Tongue (tissue), 2 donors: Measurements from ENCODE around the gene DNAAF9. TPM values are rescaled to one million over a fixed set of nuclear protein-coding genes. Genes with fewer than 3 reads are reported as not detected.
"Not testable (repeated sequence)": the region's sequence is repeated elsewhere in the genome, so short reads cannot be mapped to it uniquely, and the experiment has no call there.

ENCODE experiments used
- DNase-seq: peaks from one replicate; pipeline ENCODE4 v3.0.0-alpha.2; 2015
- total RNA-seq: library from RNA; depleted of rRNA; stranded (reverse); fragments of >200 nt; gene quantifications from one replicate; pipeline ENCODE4 v1.2.3, GENCODE V29; 2014

Gene DNAAF9
- 20.3 TPM for total RNA-seq

DNA sequence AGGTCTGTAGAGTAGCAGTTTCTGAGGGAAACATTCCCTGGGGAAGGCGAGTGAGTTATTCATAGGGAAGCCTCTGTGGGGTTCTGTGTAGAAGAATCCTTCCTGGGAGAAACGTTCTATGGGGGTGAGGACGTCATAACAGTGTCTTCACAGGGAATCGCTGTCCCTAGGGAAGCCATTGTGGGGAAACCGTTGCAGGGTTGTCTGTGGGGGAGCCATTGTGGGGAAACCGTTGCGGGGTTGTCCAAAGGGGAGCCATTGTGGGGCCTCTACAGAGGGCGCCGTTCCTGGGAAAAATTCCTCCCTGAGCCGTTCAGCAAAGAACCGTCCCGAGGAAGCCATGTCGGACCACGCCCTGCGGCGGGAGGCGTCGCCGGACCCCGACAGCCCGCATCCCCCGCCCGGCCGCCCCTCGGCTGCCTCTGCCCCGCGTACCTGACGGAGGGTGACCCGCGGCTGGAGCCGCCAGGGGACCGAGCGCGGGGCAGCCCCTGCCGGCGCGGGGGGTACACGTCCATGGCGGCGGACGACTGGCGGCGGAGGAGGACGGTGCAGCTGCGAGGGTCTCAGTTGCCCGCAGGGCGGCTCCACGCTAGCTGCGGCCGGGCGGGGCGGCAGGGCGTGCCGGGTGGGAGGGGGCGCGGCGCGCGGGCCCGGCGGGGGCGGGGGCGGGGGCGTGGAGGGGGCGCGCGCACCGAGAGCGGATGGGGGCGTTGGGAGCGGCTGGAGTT lies at the start of gene DNAAF9:
TSS of gene DNAAF9 (minus strand) at position 630 of the 731 bp plus-strand sequence. CDS start at position 518, 112 bp downstream.
- peak; percentile 83 for DNase-seq

DNA sequence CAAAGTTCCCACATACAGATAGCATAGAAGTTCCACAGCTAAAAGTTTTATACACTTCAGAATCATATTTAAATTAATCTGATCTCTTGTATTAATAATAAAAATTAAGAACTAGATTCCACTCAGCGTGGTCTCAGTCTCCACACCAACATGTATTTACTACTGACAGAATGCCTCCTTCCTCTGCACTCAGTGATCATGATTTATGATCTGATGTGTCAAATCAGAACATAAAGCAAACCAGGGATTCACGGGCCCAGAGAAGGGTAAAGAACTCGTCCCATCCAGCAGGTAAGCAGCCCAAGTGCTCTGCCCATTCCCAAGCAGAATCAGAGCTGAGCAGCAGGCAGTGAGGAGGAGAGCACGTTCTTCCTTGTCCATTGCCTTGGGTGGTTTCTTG lies 49.2 kb upstream of the DNAAF9 start:
- DNase-seq: no peak

DNA sequence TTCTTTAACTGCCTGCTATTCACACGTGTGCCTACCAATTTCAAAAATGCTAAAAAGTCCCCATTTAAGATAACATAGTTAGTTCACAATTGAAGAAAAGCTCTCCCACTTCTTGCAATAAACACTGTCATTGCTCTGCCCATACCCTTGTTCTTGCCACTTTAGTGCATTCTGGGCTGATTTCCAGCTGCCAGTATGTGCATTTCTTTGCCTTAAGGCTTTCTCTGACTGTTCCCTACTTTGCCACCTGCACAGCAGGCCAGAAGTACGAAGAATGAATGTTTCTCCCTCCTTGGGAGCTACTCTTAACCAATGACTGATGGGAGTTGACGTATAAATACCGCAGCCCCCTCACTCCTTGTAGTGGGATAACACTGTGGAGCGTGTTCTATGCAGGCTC lies 47.4 kb upstream of the DNAAF9 start:
- DNase-seq: no peak

DNA sequence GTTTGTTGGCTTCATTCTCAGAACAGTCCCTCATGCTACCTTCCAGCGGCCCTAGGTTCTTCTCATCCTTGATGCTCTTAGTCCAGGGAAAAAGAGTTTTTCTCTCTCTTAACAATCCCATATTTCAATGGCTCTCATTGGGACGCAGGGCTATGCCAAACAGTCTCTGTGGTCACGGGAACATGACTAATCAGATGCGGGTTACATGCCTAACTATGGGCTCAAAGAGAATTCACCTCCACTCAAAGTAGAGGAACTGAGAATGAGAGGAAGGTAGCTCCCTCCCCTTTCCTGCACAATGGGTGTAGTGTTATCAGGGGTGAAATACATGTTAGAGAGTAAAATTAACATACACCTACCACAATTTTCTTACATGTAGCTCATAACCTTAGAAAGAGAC lies 45.2 kb upstream of the DNAAF9 start:
- no peak for DNase-seq

DNA sequence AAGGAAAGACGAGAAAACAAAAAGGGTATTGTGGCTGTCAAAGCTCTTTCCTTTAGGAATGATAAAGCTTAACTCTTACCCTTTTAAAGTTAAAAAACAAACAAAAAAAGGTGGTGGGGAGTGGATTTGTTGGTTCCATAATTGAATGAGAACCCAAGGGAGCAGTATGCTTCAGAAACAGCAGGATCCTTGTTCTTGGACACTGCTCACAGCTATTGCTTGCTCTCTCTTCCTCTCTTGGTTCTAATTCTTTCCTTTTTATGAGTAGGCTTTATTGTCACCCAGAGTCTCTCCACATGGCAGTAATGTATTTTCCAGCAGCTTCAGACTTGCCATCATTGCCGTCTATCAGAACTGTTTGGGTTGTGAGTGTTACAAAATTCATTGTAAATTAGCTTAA lies 44.7 kb upstream of the DNAAF9 start:
- DNase-seq: no peak

DNA sequence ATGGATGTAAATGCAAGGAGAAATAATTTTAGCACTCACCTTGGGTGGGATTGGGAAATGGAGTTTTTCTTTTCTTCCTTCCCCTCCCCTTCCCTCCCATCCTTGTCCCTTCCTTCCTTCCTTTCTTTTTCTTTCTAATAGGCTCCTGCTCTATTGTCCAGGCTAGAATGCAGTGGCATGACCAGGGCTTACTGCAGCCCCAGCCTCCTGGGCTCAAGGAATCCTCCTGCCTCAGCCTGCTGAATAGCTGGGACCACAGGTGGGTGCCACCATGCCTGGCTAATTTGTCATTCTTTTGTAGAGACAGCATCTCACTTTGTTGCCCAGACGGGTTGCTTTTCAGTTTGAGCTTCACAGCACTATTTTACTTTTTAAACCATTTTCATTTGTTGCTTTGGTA lies 41.9 kb upstream of the DNAAF9 start:
- DNase-seq: no peak

DNA sequence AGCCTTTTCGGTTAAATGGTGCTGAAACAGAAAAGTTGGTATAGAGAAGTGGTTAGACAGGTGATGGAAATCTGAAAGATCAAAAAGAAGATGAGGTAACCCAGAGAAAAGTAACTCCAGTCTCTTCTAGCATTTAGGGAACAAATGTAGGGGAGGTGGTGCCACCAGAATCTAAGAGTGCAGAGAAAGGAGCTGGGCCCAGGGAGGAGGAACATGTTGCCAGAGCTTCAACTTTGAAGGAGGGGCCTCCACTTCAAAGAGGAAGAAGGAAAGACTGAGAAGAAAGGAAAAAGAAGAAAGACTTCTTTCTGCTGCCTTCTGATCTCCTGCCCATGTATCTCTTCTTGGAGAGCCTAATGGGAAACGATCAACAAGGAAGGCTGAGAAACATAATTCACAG lies 39.9 kb upstream of the DNAAF9 start:
- DNase-seq: no peak

DNA sequence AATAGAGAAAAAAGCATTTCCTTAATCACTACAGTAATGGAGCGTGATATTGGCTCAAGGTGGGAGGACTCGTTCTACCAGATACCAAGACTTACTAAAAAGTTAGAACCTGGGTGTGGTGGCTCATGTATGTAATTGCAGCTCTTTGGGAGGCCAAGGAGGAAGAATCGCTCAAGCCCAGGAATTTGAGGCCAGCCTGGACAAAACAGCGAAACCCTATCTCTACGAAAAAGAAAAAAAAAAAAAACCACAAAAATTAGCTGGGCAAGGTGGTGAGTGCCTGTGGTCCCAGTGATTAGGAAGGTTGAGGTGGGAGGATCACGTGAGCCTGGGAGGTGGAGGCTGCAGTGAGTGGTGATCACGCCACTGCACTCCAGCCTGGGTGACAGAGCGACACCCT lies 39.3 kb upstream of the DNAAF9 start:
- DNase-seq: no peak

DNA sequence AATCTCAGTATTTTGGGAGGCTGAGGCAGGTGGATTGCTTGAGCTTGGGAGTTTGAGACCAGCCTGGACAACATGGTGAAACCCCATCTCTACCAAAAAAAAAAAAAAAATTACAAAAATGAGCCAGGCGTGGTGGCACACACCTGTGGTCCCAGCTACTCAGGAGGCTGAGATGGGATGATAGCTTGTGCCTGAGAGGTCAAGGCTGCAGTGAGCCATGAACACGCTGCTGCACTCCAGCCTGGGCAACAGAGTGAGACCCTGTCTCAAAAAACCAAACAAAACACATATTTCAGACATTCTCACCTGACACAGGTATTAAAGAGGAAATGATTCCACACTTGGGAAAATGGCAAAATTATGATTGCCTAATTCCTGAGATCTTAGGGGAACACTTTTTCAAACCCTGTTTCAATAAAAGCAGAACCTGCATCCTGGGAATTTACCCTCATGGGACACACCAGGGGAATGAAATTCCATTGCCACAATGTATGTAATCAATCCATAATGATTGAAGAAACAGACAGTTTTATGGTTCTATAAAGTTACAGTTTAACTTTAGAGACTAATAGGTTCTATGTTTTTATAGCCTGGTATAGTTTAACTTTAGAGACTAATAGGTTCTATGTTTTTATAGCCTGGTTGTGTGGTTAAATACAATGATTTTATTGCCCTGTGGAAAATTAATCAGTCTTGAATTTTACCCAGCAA lies 29.6 kb upstream of the DNAAF9 start:
- DNase-seq: no peak

DNA sequence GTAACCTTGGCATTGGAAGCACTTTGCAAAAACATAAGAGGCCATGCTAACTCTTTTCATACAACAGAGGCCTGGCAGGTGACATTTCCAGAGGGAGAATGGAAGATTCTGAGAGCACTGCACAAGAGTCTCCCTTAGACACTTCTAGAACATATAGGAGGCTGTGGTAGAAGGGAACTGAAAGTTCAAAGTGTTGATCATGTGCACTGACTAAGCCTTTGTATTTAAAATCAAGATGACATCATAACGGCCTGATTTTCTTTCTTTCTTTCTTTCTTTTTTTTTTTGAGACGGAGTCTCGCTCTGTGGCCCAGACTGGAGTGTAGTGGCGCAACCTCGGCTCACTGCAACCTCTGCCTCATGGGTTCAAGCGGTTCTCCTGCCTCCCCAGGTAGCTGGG lies 26.8 kb upstream of the DNAAF9 start:
- no peak for DNase-seq

DNA sequence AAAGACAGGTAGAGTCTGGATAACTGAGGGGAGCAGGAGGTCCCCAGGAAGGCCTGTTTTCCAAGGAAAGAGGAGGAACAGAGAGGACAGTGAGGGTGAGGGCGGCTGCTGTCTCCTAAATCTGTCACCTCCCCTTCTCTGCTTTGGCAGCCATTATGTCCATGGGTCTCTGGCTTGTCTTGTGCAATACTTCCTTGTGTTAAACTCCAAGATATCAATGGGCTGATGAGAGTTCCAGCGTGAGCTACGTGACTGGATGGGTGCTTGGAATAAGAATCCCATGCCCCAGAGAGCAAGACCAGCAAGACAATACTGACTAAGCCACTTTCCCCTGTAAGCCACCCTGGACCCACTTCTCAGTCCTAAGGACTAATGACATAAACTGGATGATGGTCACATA lies 26.3 kb upstream of the DNAAF9 start:
- no peak for DNase-seq

DNA sequence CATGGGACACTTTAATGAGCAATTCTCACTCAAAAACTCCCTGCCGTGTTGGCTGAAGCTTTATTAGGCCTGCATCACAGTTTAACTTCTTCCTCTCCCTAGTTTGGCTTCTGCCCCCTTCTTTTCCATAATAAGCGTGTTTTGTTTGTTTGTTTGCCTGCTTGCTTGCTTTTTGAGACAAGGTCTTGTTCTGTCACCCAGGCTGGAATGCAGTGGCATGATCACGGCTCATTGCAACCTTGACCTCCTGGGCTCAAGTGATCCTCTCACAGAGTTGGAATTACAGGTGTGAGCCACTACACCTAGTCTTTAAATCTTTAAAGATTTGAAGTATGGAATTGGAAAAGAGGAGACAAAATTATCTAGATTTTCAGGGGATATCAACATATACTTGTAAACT lies 25.4 kb upstream of the DNAAF9 start:
- no peak for DNase-seq

DNA sequence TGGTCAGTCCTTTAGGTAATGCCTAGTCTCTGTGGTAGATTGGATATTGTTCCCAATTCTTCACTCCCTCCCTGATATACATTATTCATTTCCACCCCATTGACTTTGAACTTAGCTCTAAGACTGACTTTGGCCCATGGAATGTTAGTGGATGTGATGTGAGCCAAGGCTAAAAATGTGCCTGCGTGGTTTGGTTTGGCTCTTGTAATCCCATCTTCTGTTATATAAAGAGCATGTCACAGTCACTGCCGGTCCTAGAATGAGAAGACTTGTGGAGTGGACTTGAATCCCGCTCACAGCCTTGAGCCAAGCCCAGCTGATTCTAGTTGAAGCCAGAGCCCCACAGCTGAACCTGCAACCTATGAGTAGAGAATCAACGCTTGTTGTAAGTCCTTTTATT lies 23.6 kb upstream of the DNAAF9 start:
- DNase-seq: no peak

DNA sequence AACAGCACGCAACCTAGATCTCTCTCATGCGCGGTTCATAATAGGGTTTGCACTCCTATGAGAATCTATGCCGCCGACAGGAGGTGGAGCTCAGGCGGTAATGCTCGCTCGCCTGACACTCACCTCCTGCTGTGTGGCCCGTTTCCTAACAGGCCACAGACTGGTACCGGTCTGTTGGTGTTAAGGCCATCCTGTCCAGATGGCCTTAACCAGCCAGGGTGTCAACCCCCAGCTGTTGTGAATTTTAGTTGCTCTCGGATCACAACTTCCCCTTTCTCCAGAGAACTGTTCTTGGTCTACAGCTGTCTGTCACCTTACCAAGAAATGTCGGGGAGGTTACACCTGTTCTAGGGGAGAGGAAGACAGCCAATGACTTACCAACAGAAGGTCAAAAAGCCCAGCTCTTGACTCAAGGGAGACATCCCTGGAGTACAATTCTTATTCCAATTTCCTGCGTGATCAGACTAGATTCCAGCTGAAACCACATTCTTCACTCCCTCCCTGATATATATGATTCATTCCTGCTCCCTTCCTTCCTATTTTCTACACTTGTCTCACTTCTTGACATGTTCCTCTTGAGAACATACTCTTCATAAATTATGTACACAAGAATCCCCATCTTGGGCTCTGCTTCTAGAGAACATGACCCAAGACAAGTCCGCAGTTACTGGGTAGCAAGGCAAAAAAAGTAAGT lies 23.1 kb upstream of the DNAAF9 start:
- no peak for DNase-seq

DNA sequence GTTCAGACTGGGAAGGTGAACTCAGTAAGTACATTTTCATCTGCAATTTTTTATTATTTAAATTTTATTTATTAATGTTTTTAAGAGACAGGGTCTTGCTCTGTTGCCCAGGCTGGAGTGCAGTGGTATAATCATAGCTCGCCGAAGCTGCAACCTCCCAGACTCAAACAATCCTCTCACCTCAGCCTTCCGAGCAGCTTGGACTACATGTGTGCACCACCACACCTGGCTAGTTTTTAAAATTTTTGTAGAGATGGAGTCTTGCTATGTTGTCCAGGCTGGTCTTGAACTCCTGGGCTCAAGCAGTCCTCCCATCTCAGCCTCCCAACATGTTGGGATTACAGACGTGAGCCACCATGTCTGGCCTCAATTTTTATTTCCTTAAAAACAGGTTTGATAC lies 19.3 kb upstream of the DNAAF9 start:
- DNase-seq: not testable (repeated sequence)

DNA sequence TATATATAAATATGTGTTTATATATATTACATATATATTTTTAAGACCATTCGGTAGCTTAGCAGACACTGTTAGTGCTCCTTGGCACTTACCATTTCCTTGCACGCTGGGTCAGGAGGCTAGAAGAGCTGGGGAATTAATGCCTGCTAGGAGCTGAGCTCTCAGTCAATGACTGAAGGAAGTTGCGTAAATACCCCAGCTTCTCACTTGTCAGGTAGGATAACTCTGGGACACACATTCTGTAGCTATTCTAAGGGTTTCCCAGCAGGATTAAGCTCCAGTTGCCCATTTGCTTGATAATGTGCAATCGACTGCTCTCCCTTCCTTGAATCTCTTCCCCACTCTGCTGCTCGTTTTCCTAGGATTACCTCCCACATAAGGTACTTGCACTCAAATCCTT lies 15.7 kb upstream of the DNAAF9 start:
- no peak for DNase-seq

DNA sequence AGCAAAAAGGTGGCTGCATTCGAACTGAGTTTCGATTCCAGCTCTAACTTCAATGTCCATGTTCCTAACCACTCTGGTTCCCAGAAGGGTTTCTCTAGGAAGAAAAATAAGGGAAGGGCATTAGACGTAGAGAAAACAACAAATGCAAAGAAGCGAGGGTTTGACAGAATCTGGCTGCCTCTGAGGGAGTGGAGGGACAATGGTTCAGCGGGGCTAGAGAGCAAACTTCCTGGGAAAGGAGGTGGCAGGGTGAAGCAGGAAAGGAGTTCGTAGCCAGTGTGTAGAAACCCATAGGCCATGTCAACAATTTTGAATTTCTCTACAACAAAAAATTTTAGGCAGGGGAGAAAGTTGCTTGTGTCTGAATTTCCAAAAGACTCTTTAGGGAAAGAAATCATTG lies 14.5 kb upstream of the DNAAF9 start:
- no peak for DNase-seq

DNA sequence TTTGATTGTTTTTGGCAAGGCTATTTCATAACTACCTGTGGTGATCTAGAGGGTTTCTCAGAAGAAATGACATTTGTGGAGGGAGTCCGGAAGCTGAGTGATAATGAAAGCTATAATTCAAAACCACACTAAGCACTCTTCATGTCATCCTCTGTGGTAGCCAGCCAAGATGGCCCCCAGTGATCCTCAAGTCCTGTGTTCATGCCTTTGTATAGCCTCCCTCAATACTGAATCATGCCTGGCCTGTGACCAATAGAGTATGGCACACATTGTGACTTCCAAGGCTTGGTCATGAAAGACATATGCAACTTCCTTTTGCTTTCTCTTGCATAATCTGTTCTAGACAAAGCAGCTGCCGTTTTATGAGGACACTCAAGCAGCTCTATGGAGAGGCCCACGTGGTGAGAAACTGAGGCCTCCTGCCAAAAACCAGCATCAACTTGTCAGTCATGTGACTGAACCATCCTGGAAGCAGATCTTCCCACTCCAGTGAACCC lies 12.8 kb upstream of the DNAAF9 start:
- DNase-seq: no peak

DNA sequence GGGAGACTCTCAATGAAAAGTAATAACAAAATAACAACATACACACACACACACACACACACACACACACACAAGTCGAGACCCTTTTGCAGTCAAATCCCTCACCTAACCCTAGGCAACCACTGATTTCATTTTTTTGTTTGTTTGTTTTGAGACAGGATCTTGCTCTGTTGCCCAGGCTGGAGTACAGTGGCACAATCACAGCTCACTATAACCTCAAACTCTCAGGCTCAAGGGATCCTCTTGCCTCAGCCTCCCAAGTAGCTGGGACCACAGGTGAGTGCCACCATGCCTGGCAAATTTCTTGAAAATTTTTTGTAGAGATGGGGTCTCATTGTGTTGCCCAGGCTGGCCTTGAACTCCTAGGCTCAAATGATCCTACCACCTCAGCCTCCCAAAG lies 10.7 kb upstream of the DNAAF9 start:
- not testable (repeated sequence) for DNase-seq

DNA sequence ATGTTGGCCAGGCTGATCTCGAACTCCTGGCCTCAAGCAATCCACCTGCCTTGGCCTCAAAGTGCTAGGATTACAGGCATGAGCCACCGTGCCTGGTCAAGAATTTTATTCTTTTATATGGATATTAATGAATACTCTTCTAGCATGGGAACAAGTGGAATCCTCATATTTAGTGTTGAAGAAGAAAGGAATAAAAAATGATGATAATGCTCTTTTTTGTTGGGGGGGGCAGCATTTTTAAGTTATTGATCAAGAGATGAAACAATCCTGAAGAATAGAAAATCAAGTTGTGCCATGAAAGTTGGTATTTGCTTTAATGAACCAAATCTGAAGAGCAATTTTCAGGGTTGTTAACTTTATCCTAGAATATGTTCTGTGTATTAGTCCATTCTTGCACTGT lies 6.7 kb upstream of the DNAAF9 start:
- no peak for DNase-seq

DNA sequence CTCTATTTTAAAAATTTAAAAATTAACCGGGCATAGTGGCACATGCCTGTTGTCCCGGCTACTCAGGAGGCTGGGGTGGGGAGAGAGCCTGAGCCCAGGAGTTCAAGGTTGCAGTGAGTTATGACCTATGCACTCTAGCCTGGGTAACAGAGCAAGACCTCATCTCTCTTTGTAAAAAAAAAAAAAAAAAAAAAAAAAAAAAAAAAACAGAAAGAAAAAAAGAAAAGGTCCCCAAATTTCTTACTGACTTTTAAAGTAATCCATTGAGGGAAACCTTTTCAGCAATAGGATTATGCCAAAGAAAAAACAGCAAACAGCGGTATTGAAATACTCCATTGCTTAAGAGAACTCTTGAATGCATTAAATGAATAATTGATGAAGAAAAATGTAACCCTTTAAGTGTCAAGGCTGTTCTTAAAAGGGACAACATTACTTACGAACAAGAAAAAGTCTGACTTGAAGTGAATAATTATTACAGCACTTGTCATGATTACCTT lies 6.0 kb upstream of the DNAAF9 start:
- DNase-seq: no peak

DNA sequence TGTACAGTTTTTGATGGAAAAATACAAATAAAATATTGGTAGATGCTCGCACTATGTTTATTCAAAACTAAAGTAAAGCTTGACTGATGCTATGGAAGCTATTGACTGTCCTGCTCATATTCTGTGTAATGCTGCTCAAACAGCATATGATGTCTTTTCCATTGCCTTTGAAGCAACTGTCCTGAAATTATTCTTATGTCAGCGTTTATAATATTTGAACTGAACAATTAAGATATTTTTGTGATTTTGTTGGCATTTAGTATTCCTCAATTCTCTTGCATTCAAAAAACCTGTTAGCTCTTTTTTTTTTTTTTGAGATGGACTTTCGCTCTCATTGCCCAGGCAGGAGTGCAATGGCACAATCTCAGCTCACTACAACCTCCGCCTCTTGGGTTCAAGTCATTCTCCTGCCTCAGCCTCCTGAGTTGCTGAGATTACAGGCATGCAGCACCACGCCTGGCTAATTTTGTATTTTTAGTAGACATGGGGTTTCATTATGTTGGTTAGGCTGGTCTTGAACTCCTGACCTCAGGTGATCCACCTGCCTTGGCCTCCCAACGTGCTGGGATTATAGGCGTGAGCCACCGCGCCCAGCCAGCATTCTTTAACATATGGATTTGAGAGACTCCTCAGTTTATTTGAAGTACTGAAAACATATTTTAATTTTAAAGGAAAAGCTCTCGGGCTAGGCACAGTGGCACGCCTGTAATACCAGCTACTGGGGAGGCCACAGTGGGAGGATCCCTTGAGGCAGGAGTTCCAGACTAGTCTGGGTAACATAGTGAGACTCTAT lies 5.3 kb upstream of the DNAAF9 start:
- no peak for DNase-seq
